Thyroid gland (tissue), 4 donors: ENCODE measurements around the gene PISD.

Experiments
- CTCF ChIP-seq, 6 experiments: fragments of 200-600 bp in 3 of 6; fragments of 450-650 bp in 3 of 6; sonication (generic) in 3 of 6; IDR thresholded peaks; one replicate each; pipeline ENCODE4 v1.5.1; 2016 to 2019; ENCODE audit warnings: antibody characterized with exemption in 6 of 6, mild to moderate bottlenecking in 2 of 6, inconsistent platforms in 1 of 6, moderate library complexity in 1 of 6
- POLR2A ChIP-seq, 2 donors: fragments of 450-650 bp; IDR thresholded peaks; one replicate each; pipeline ENCODE4 v1.6.1; 2017; ENCODE audit warnings: antibody characterized with exemption in 2 of 2, mild to moderate bottlenecking in 2 of 2, moderate library complexity in 1 of 2

GRCh38 chr22:31569126-31569525 lies 92.9 kb downstream of the PISD start:
- TF ChIP-seq POLR2A (IDR thresholded peaks at IDR 0.05) (no peak), CTCF (IDR thresholded peaks at IDR 0.05) (no peak)
